CD4-positive, alpha-beta T cell (primary cell): Measurements from ENCODE around the gene PPP1R9B. TPM values are rescaled to one million over a fixed set of nuclear protein-coding genes. Genes with fewer than 3 reads are reported as not detected.

Experiments used
- ATAC-seq: fragments of 200-7000 bp; cut with Tn5 transposase; one replicate; pipeline ENCODE4 v1.10.0; 2022; ENCODE audit warnings: mild to moderate bottlenecking; ENCODE audit not compliant: poor library complexity
- CTCF ChIA-PET: fragments of 350-600 bp; sonication (Branson Sonifier 250); formaldehyde crosslinking; loops from one replicate; lab custom pipeline; 2021; ENCODE audit warnings: antibody characterized with exemption, inconsistent platforms; lab: Charles Lee
- POLR2A ChIA-PET: fragments of 350-600 bp; sonication (Branson Sonifier 250); formaldehyde crosslinking; loops from one replicate; lab custom pipeline; 2021; ENCODE audit warnings: antibody characterized with exemption, inconsistent platforms; lab: Charles Lee
- DNase-seq, 14 experiments: peaks; one replicate each; pipeline ENCODE4 v3.0.0-alpha.2; 2013 to 2020; ENCODE audit warnings: mixed read lengths in 2 of 14
- H3K27ac ChIP-seq, 2 donors: one replicate each; pipeline versions ENCODE4 v1.5.1 to v1.7.0; 2013; ENCODE audit warnings: low read length in 2 of 2, low read depth in 1 of 2, mild to moderate bottlenecking in 1 of 2
- H3K27me3 ChIP-seq, 2 experiments: 1 replicate in 1 of 2; 2 replicates in 1 of 2; pipeline versions ENCODE4 v1.6.1 to v1.7.0; 2013; ENCODE audit warnings: low read length in 2 of 2, control low read depth in 1 of 2, mild to moderate bottlenecking in 1 of 2, moderate library complexity in 1 of 2; ENCODE audit not compliant: insufficient read depth in 2 of 2, control insufficient read depth in 1 of 2
- H3K36me3 ChIP-seq: one replicate; pipeline ENCODE4 v1.6.1; 2013; ENCODE audit warnings: low read length, control low read depth; ENCODE audit not compliant: insufficient read depth
- H3K4me1 ChIP-seq: one replicate; pipeline ENCODE4 v1.6.1; 2013; ENCODE audit warnings: low read length, control low read depth; ENCODE audit not compliant: insufficient read depth
- H3K4me3 ChIP-seq: one replicate; pipeline ENCODE4 v1.5.1; 2013; ENCODE audit warnings: mild to moderate bottlenecking, low read length, moderate library complexity
- H3K9me3 ChIP-seq, 2 experiments: 1 replicate in 1 of 2; 2 replicates in 1 of 2; pipeline versions ENCODE4 v1.6.1 to v1.7.0; 2013; ENCODE audit warnings: low read length in 2 of 2, mild to moderate bottlenecking in 2 of 2, control low read depth in 1 of 2, moderate library complexity in 1 of 2; ENCODE audit not compliant: control insufficient read depth in 1 of 2, insufficient read depth in 1 of 2
- H3K27ac Mint-ChIP-seq: one replicate; pipeline ENCODE4 v1.8.0; 2020; ENCODE audit warnings: mixed read lengths
- H3K27me3 Mint-ChIP-seq: one replicate; pipeline ENCODE4 v1.8.0; 2021; ENCODE audit warnings: mixed read lengths
- H3K36me3 Mint-ChIP-seq: one replicate; pipeline ENCODE4 v1.8.0; 2021; ENCODE audit warnings: low read depth, mixed read lengths
- H3K4me1 Mint-ChIP-seq: one replicate; pipeline ENCODE4 v1.8.0; 2021; ENCODE audit warnings: low read depth, mixed read lengths
- H3K4me3 Mint-ChIP-seq: one replicate; pipeline ENCODE4 v1.8.0; 2020; ENCODE audit warnings: mild to moderate bottlenecking, mixed read lengths
- H3K9me3 Mint-ChIP-seq: one replicate; pipeline ENCODE4 v1.8.0; 2020; ENCODE audit warnings: mixed read lengths
- CTCF ChIP-seq: fragments of 200-600 bp; IDR thresholded peaks from one replicate; pipeline ENCODE4 v1.8.0; 2022; ENCODE audit warnings: antibody characterized with exemption, mild to moderate bottlenecking
- intact Hi-C, 2 experiments: fragments of 100-400 bp; cut with DNase I in 1 of 2; cut with micrococcal nuclease in 1 of 2; formaldehyde crosslinking; loops; one replicate each; pipeline versions ENCODE4 v1.15.1 to v1.9.0; 2023 to 2025; cut with DNase I, micrococcal nuclease
- total RNA-seq, 174 experiments: library from RNA in 2 of 174; stranded (reverse) in 2 of 174; gene quantifications; one replicate each; pipeline ENCODE4 v1.2.3 and lab custom pipeline; 2021 to 2026

Gene PPP1R9B
- total RNA-seq, 2 experiments from 2014 or later: 53.4 to 55.7 TPM

- Mint-ChIP-seq H3K9me3 (no peaks in the 10 kb centered on the region), H3K36me3 (peaks cover 38% of the 10 kb centered on the region), H3K4me3 (no peak overlapping the region), H3K27ac (no peak overlapping the region), H3K4me1 (no peaks in the 10 kb centered on the region), H3K27me3 (no peaks in the 10 kb centered on the region)
- Histone ChIP-seq H3K27ac (no peak overlapping the region), H3K4me1 (no peaks in the 10 kb centered on the region), H3K4me3 (no peak overlapping the region), H3K27me3 (no peaks in the 10 kb centered on the region), H3K9me3 (no peaks in the 10 kb centered on the region), H3K36me3 (peaks cover 41% of the 10 kb centered on the region)
- no peak for ATAC-seq
- no peak for TF ChIP-seq CTCF
- ChIA-PET CTCF (interaction anchor here (1.7 kb wide), 1 partner anchor 15 kb away, joined by 3 read pairs; no protein-coding TSS in a partner anchor), POLR2A (no interaction called here)
- DNase-seq: no peak
- intact Hi-C loops: no loop called here
Measured at GRCh38 chr17:50109207-50109606, 41.3 kb downstream of the PPP1R9B start.

GRCh38 chr17:50108556-50108955, 41.9 kb downstream of the PPP1R9B start:
- Mint-ChIP-seq H3K4me1 (no peaks in the 10 kb centered on the region), H3K27ac (no peak overlapping the region), H3K4me3 (no peak overlapping the region), H3K27me3 (no peaks in the 10 kb centered on the region), H3K9me3 (no peaks in the 10 kb centered on the region), H3K36me3 (peaks cover 38% of the 10 kb centered on the region)
- ATAC-seq (no peak), DNase-seq (no peak)
- H3K4me3 ChIP-seq: no peak overlapping the region
- no peaks in the 10 kb centered on the region for H3K9me3 ChIP-seq
- H3K36me3 ChIP-seq: peaks cover 41% of the 10 kb centered on the region
- intact Hi-C loops: no loop called here
- ChIA-PET CTCF (interaction anchor here (1.7 kb wide), 1 partner anchor 14 kb away, joined by 3 read pairs; no protein-coding TSS in a partner anchor), POLR2A (no interaction called here)
- H3K27ac ChIP-seq: no peak overlapping the region
- H3K4me1 ChIP-seq: no peaks in the 10 kb centered on the region
- H3K27me3 ChIP-seq: no peaks in the 10 kb centered on the region
- no peak for TF ChIP-seq CTCF

GRCh38 chr17:50107790-50108414, 42.6 kb downstream of the PPP1R9B start:
- POLR2A ChIA-PET: interaction anchor here (1.5 kb wide), 1 partner anchor 10 kb away, joined by 4 read pairs; no protein-coding TSS in a partner anchor
- TF ChIP-seq CTCF: no peak
- intact Hi-C loops: no loop called here

More at GRCh38 chr17:50107790-50108414, 42.6 kb downstream of the PPP1R9B start:
- Mint-ChIP-seq H3K27ac (no peak overlapping the region), H3K4me3 (no peak overlapping the region), H3K9me3 (no peaks in the 10 kb centered on the region), H3K36me3 (peaks cover 38% of the 10 kb centered on the region), H3K4me1 (no peaks in the 10 kb centered on the region), H3K27me3 (no peaks in the 10 kb centered on the region)
- no peak overlapping the region for H3K4me3 ChIP-seq
- H3K27me3 ChIP-seq: no peaks in the 10 kb centered on the region
- no peak overlapping the region for H3K27ac ChIP-seq
- H3K36me3 ChIP-seq: peaks cover 41% of the 10 kb centered on the region
- CTCF ChIA-PET: interaction anchor here (1.7 kb wide), 1 partner anchor 13 kb away, joined by 3 read pairs; no protein-coding TSS in a partner anchor
- no peaks in the 10 kb centered on the region for H3K4me1 ChIP-seq
- DNase-seq: no peak
- ATAC-seq: no peak
- H3K9me3 ChIP-seq: no peaks in the 10 kb centered on the region
